SK-N-SH treated with all-trans-retinoic acid at 6 μM for 48 hours (cell line): ENCODE results near the gene SLC8A2.

ENCODE experiments used
- ARNTL ChIP-seq: fragments of 450-650 bp; formaldehyde crosslinking; IDR thresholded peaks from 2 replicates; pipeline ENCODE4 v1.5.0; 2020; ENCODE audit warnings: low read depth, mild to moderate bottlenecking, moderate library complexity, borderline replicate concordance
- BACH2 ChIP-seq: fragments of 250-450 bp; sonication (Bioruptor Pico); IDR thresholded peaks from 2 replicates; pipeline ENCODE4 v1.9.0; 2021; ENCODE audit warnings: mild to moderate bottlenecking, borderline replicate concordance
- ESRRG ChIP-seq: fragments of 250-450 bp; sonication (Bioruptor Pico); IDR thresholded peaks from 2 replicates; pipeline ENCODE4 v1.6.1; 2021; ENCODE audit warnings: mild to moderate bottlenecking
- GLIS3 ChIP-seq: fragments of 250-450 bp; sonication (Bioruptor Pico); IDR thresholded peaks from 2 replicates; pipeline ENCODE4 v1.5.0; 2020; ENCODE audit warnings: mild to moderate bottlenecking, moderate library complexity
- PATZ1 ChIP-seq: fragments of 250-450 bp; sonication (Bioruptor Pico); IDR thresholded peaks from 2 replicates; pipeline ENCODE4 v1.8.0; 2020; ENCODE audit warnings: mild to moderate bottlenecking, moderate library complexity, borderline replicate concordance
- RARB ChIP-seq: fragments of 250-450 bp; sonication (Bioruptor Pico); IDR thresholded peaks from 2 replicates; pipeline ENCODE4 v1.8.0; 2021; ENCODE audit warnings: mild to moderate bottlenecking, moderate library complexity
- SNAI2 ChIP-seq: fragments of 250-450 bp; sonication (Bioruptor Pico); IDR thresholded peaks from 2 replicates; pipeline ENCODE4 v1.5.0; 2020; ENCODE audit warnings: mild to moderate bottlenecking, moderate library complexity
- TOX ChIP-seq: fragments of 250-450 bp; sonication (Bioruptor Pico); IDR thresholded peaks from 2 replicates; pipeline ENCODE4 v1.8.0; 2021; ENCODE audit warnings: mild to moderate bottlenecking, moderate library complexity, borderline replicate concordance
- ZC3H10 ChIP-seq: fragments of 250-450 bp; sonication (Bioruptor Pico); IDR thresholded peaks from 2 replicates; pipeline ENCODE4 v1.5.1; 2021; ENCODE audit warnings: mild to moderate bottlenecking, moderate library complexity
- ZFP30 ChIP-seq: fragments of 450-650 bp; formaldehyde crosslinking; IDR thresholded peaks from 2 replicates; pipeline ENCODE4 v1.5.0; 2022; ENCODE audit warnings: mild to moderate bottlenecking, moderate library complexity
- TF ChIP-seq, protein P1 (sequence below): fragments of 250-450 bp; sonication (Bioruptor Pico); IDR thresholded peaks from 2 replicates; pipeline ENCODE4 v1.5.1; 2020; ENCODE audit warnings: low read depth, mild to moderate bottlenecking, moderate library complexity

- TF ChIP-seq PATZ1 (CRISPR knock-in tag) = no peak
- TF ChIP-seq TOX (CRISPR knock-in tag) = no peak
- TF ChIP-seq ZC3H10 = no peak
- no peak for TF ChIP-seq ESRRG
- no peak for TF ChIP-seq GLIS3 (CRISPR knock-in tag)
- TF ChIP-seq ARNTL (CRISPR knock-in tag) = no peak
- TF ChIP-seq, protein P1, sequence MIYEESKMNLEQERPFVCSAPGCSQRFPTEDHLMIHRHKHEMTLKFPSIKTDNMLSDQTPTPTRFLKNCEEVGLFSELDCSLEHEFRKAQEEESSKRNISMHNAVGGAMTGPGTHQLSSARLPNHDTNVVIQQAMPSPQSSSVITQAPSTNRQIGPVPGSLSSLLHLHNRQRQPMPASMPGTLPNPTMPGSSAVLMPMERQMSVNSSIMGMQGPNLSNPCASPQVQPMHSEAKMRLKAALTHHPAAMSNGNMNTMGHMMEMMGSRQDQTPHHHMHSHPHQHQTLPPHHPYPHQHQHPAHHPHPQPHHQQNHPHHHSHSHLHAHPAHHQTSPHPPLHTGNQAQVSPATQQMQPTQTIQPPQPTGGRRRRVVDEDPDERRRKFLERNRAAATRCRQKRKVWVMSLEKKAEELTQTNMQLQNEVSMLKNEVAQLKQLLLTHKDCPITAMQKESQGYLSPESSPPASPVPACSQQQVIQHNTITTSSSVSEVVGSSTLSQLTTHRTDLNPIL (CRISPR knock-in tag) = no peak
- no peak for TF ChIP-seq BACH2 (CRISPR knock-in tag)
- no peak for TF ChIP-seq RARB (CRISPR knock-in tag)
- no peak for TF ChIP-seq SNAI2 (CRISPR knock-in tag)
- no peak for TF ChIP-seq ZFP30 (CRISPR knock-in tag)
Measured at GRCh38 chr19:47494729-47495128, 23.0 kb upstream of the SLC8A2 start.
